GM18951 (cell line): ENCODE measurements around the gene NDFIP1.

Experiments used
- POLR2A ChIP-seq: IDR thresholded peaks from 4 replicates; pipeline ENCODE4 v1.6.1; 2011; ENCODE audit warnings: mild to moderate bottlenecking; ENCODE audit not compliant: insufficient read length, insufficient read depth; ENCODE audit errors: extremely low read depth
- in situ Hi-C: fragments of 300-500 bp; cut with MboI; formaldehyde crosslinking; loops from one replicate; pipeline ENCODE4 v1.12.0; 2022; ENCODE audit warnings: low sequenced_read_pairs, mixed read lengths, inconsistent platforms; ENCODE audit not compliant: unreplicated experiment

Gene NDFIP1

DNA sequence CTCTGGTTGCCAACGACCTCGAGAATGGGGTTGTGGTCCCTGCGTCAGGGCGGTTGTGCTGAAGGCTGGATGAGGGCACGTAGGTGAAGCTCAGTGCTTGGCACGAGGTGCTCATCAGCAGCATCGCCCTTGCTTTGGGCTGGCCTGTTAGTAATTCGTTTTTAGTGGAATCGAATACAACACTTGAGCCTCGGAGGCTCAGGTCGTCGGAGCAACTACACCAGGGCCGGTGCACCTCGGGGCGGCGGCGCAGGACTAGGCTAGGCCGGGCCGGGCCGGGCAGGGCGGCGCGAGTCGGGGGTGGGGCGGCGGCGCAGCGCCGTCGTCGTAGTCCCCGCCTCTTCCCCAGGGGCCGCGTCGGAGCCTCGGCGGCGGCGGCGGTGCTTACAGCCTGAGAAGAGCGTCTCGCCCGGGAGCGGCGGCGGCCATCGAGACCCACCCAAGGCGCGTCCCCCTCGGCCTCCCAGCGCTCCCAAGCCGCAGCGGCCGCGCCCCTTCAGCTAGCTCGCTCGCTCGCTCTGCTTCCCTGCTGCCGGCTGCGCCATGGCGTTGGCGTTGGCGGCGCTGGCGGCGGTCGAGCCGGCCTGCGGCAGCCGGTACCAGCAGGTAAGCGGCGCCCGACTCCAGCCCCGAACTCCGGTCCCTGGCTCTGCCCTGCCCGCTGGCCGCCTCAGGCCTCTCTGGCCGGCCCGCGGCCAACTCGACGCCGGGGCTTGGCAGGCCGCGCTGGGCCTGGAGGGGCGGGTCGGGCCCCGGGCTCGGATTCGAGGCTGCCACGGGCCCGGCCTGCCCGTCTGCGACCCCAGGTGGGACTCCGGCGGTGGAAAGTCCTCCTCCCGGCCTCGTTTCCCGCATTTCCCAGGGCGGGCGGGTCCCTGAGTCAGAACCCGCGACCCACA, at the start of gene NDFIP1:
NDFIP1 (plus strand) TSS at position 348 of the 899 bp plus-strand sequence; CDS start at position 544, 196 bp downstream.
- in situ Hi-C loops = no loop called here
- peak; percentile 62 for TF ChIP-seq POLR2A

DNA sequence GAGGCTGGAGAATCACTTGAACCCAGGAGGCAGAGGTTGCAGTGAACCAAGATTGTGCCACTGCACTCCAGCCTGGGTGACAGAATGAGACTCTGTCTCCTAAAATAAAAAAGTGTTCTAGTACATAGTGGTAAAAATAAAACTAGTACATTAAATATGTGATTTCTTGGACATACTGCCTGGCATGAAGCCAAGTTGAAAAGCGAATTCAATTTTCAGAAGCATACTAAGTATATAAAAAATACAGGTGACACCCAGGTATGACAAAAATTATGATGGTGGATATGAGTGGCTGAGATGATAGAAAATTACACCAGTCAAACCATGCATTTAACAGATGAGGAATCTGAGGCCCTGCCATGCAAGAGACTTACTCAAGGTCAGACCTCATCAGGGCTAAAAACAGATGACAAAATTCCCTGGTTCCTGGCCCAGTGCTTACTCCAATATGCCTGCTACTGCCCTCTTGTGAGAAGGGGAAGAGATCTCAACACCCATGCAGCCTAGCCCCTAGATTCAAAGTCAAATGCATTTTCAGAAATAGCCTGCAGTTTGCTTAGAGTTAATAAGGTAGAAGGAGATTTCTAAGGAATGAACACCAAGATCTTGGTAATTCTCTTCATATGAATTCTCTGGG, 49.2 kb upstream of the NDFIP1 start:
- no peak for TF ChIP-seq POLR2A
- in situ Hi-C loops = no loop called here

DNA sequence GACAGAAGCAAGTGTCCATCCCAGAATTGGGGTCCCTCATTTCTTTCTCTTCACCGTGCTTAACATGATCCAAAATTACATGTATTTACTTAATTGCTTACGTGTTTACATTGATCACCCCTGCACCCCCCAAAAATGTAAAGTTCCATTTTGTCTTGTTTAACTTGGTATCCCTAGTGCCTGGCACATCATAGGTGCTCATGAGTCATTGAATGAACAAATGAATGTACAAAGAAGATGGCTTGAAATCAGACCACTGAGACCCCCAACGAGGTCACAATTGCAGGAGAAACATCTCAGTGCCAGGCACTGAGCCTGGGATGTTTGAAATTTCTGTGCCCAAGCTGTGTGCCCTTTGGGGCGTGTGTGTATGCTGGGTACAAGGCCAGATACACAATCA, 45.2 kb upstream of the NDFIP1 start:
- no peak for TF ChIP-seq POLR2A
- in situ Hi-C loops = no loop called here

DNA sequence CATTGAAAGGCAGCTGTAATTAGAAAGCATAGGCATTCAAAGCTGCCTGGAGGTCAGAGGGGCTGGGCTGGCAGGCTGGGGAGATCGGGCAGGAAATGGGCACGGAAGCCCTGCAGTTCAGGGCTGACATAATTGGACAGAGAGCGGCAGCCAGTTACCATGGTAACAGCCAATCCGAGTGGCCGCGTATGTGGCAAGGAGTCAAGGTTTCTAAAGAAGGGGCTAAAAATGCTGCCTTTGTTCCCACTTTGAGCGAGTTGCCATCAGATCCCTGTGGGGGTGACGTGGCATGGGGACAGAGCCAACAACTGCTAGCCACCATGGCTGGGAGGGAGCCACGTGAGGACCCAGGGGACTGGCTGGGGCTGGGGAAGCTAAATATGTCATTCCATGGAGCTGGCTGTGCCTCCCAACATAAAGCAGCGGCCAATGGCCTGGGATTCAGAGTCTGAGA, 44.7 kb upstream of the NDFIP1 start:
- in situ Hi-C loops = no loop called here
- no peak for TF ChIP-seq POLR2A

GRCh38 chr5:142065273-142065672, 43.3 kb upstream of the NDFIP1 start:
- in situ Hi-C loops = no loop called here
- no peak for TF ChIP-seq POLR2A

DNA sequence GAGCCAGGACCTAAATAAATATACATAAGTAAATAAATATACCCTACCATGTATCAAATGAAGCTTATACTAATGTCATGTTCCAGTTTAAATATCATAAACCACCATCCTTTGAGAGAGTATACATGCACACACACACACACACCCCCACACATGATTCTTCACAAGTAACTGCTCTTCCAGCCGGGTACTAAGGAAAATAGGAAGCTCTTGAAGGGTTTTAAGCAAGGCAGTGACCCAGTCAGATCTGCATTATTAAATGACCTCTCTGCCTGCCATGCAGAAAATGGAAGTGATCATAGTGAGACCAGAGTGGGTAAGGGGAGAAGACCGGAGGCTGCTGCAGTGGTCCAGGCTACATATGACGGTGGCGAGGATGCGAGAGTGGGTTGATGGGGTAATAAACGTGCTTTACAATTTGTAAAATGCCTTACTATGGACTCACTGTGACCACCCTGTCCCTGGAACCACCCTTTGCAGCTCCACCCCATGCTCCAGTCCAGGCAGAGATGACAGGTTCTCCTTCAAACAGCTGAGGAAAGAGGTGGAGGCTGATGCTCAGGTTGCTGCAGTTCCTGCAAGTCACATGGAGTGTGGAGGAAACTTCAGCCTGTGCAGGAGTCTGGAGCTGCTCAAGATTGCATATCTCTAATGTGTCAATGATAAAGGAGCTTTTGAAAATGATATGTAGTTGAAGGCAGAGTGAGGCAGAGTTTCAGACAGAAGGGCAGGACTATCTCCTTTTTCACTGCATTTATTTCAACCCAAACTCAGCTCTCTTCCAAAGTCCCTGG, 38.8 kb upstream of the NDFIP1 start:
- in situ Hi-C loops = no loop called here
- TF ChIP-seq POLR2A = no peak

- TF ChIP-seq POLR2A = no peak
- in situ Hi-C loops = no loop called here
Observed at GRCh38 chr5:142070734-142071133, 37.8 kb upstream of the NDFIP1 start.

- in situ Hi-C loops = no loop called here
- no peak for TF ChIP-seq POLR2A
Observed at GRCh38 chr5:142072488-142072887, 36.1 kb upstream of the NDFIP1 start.

DNA sequence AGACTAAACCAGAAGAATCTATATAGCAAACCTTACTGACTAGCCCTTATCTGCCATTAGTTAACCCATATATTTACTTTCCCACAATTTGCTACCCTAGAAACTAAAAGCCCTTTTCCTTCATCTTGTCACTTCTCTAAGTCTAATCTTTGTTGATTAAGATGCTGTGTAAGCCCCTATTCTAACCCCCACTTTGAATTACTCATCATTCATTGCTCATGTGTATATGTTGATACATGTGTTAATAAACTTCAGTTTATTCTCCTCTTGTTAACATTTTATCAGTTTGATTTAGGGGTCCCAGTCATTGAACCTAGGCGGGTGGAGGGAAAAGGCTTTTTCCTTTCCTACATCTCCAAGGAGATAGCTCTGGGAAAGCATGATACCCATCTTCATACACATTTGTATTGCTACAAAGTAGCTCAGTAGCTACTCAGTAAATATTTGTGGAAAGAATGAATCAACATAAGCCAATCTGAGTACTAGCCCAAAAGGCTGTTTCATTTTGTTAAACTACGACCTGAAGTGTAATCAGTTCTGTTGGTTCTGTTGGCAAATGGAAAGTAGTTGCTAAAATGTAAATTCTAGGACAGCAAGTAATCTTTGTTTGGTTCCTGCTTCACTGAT, 35.1 kb upstream of the NDFIP1 start:
- TF ChIP-seq POLR2A = no peak

GRCh38 chr5:142074006-142074405, 34.6 kb upstream of the NDFIP1 start:
- in situ Hi-C loops = no loop called here
- TF ChIP-seq POLR2A = no peak

More for the DNA sequence above, 35.1 kb upstream of the NDFIP1 start:
- in situ Hi-C loops = no loop called here

DNA sequence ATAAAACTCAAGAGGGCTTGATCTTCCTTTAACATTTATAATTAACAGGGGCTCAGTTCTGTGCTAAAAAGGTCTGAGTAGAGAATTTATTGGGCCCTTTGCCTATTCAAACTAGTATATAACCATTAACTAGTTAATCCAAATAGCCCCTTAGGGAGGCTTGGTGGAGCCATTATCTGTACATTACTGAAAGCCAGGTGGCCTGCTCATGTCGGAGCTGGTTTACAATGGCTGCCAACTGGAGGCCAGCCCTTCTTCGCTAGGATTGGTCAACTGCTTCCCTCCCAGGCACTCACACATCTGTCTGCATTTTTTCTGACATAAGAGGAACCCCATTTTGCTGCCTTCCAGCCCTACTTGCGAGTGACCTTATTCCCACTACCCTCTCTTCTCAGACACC, 30.4 kb upstream of the NDFIP1 start:
- in situ Hi-C loops = no loop called here
- TF ChIP-seq POLR2A = no peak

DNA sequence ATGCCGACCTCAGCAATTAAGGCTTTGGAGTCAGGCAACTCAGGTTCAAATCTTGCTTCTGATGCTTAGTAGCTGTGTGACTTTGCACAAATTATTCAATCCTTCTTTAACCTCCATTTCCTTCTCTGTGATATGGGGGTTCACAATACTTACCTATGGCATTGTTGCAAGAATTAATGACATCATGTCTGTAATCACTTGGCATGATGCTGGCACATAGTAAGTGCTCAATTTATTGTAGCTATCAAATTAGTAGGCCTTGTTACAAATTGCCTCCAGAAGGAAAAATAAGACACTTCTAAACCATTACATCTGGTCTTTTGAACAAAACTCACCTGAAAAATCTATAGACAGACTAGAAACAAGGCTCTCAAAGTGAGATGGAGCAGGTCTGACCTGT, 29.9 kb upstream of the NDFIP1 start:
- in situ Hi-C loops = no loop called here
- TF ChIP-seq POLR2A = no peak

- in situ Hi-C loops = no loop called here
- no peak for TF ChIP-seq POLR2A
Observed at GRCh38 chr5:142079306-142079721, 29.3 kb upstream of the NDFIP1 start.
